ELR (cell line): ENCODE measurements around the gene KRTAP15-1.

Experiments used
- DNase-seq: peaks from one replicate; pipeline ENCODE4 v3.0.0-alpha.2; 2015; ENCODE audit warnings: low read depth

Gene KRTAP15-1

GRCh38 chr21:30439975-30440374 lies at the start of gene KRTAP15-1:
KRTAP15-1 (plus strand) TSS chr21:30440275; CDS start chr21:30440328, 53 bp downstream.
- DNase-seq, result no peak

- DNase-seq, result no peak
Measured at GRCh38 chr21:30391492-30392025, 48.5 kb upstream of the KRTAP15-1 start.

GRCh38 chr21:30395731-30396130 lies 44.3 kb upstream of the KRTAP15-1 start, which contains the start of gene KRTAP13-1:
KRTAP13-1 (plus strand) TSS chr21:30396031; CDS start chr21:30396087, 56 bp downstream.
- DNase-seq, result no peak

GRCh38 chr21:30408782-30409494 lies 31.1 kb upstream of the KRTAP15-1 start:
- peak; percentile 5 for DNase-seq

GRCh38 chr21:30415993-30416392 lies 24.1 kb upstream of the KRTAP15-1 start:
- DNase-seq, result no peak

GRCh38 chr21:30425826-30426225 lies 14.2 kb upstream of the KRTAP15-1 start, which contains the start of gene KRTAP13-3:
KRTAP13-3 (minus strand) TSS chr21:30425926; CDS start chr21:30425912, 14 bp downstream.
- DNase-seq, result no peak

GRCh38 chr21:30426731-30427130 lies 13.3 kb upstream of the KRTAP15-1 start:
- DNase-seq, result no peak

- no peak for DNase-seq
Measured at GRCh38 chr21:30430170-30430655, 9.9 kb upstream of the KRTAP15-1 start, which contains the start of gene KRTAP13-4. KRTAP13-4 (plus strand) TSS chr21:30430220; CDS start chr21:30430276, 56 bp downstream.

GRCh38 chr21:30434033-30434631 lies 5.9 kb upstream of the KRTAP15-1 start:
- peak; percentile 3 for DNase-seq

- DNase-seq, result no peak
Measured at GRCh38 chr21:30437010-30437565, 3.0 kb upstream of the KRTAP15-1 start.

- DNase-seq, result no peak
Measured at GRCh38 chr21:30443226-30443625, 3.2 kb downstream of the KRTAP15-1 start.

- no peak for DNase-seq
Measured at GRCh38 chr21:30444204-30444603, 4.1 kb downstream of the KRTAP15-1 start.

GRCh38 chr21:30447056-30447455 lies 7.0 kb downstream of the KRTAP15-1 start:
- no peak for DNase-seq

GRCh38 chr21:30448514-30448913 lies 8.4 kb downstream of the KRTAP15-1 start:
- no peak for DNase-seq

GRCh38 chr21:30463713-30464112 lies 23.6 kb downstream of the KRTAP15-1 start:
- peak; percentile 1 for DNase-seq

GRCh38 chr21:30468900-30469714 lies 29.0 kb downstream of the KRTAP15-1 start:
- no peak for DNase-seq

GRCh38 chr21:30478004-30478403 lies 37.9 kb downstream of the KRTAP15-1 start:
- DNase-seq, result no peak

GRCh38 chr21:30479259-30479658 lies 39.2 kb downstream of the KRTAP15-1 start:
- DNase-seq, result no peak

GRCh38 chr21:30480145-30480544 lies 40.1 kb downstream of the KRTAP15-1 start, which contains the start of gene KRTAP19-1:
KRTAP19-1 (minus strand) TSS chr21:30480367; CDS start chr21:30480317, 50 bp downstream.
- DNase-seq, result no peak

- no peak for DNase-seq
Measured at GRCh38 chr21:30482130-30482529, 42.1 kb downstream of the KRTAP15-1 start.

GRCh38 chr21:30486180-30486579 lies 46.1 kb downstream of the KRTAP15-1 start:
- no peak for DNase-seq

GRCh38 chr21:30487336-30487735 lies 47.3 kb downstream of the KRTAP15-1 start, which contains the start of gene KRTAP19-2:
KRTAP19-2 (minus strand) TSS chr21:30487436; CDS start chr21:30487348, 88 bp downstream.
- no peak for DNase-seq
